GM18507 (cell line): Measurements from ENCODE around the gene FNBP1.
A peak's percentile ranks its signal among the peaks of the same experiment; 100 is the strongest.
"Not testable (repeated sequence)": the region's sequence is repeated elsewhere in the genome, so short reads cannot be mapped to it uniquely, and the experiment has no call there.

ENCODE experiments used
- DNase-seq: peaks from one replicate; pipeline ENCODE4 v3.0.0; 2011; ENCODE audit warnings: low read depth; ENCODE audit not compliant: insufficient read length; ENCODE audit errors: extremely low spot score
- FAIRE-seq: peaks from 2 replicates; lab custom pipeline; 2011; peaks lifted over from hg19 to GRCh38; lab: Jason Lieb, UNC

Gene FNBP1

GRCh38 chr9:130023994-130024596 is 18.9 kb downstream of the FNBP1 start:
- FAIRE-seq: peak; percentile 44
- DNase-seq: no peak

DNA sequence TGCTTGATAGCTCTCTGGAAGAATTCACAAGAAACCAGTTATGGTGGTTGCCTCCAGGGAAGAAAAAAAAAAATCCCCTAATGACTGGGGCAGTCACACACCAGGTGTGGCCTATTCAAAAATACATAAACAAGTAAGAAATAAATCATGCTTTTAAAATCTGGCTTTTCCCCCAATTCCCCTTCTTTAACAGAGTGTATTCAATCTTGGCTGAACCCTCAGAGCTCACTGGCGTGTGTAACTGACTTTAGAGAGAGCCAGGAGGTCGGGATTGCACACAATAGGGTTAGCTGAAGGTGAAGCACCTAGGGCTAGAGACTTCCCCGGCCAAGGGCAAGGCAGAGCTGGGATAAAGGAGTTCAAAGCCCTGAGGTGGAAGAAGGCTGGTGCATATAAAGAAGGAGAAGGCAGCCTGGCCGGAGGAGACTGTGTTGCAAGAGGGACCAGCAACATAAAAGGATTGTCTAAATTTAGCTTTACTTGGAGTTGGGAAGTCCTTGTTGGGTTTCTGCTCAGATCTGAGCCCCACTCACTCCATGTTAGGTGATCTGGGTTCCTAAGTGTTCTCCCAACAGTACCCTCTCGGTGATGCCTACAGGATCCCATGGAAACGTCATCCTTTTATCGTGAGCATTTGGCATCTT is 19.7 kb downstream of the FNBP1 start:
- FAIRE-seq: peak; percentile 85
- no peak for DNase-seq

GRCh38 chr9:130022566-130023143 is 20.3 kb downstream of the FNBP1 start:
- DNase-seq (no peak), FAIRE-seq (no peak)

- not testable (repeated sequence) for FAIRE-seq
Observed at GRCh38 chr9:130021842-130022241, 21.1 kb downstream of the FNBP1 start.

GRCh38 chr9:130021123-130021522 is 21.9 kb downstream of the FNBP1 start:
- no peak for FAIRE-seq

More at GRCh38 chr9:130021842-130022241, 21.1 kb downstream of the FNBP1 start:
- DNase-seq: not testable (repeated sequence)

GRCh38 chr9:130020618-130021017 is 22.4 kb downstream of the FNBP1 start:
- DNase-seq: no peak
- no peak for FAIRE-seq

More at GRCh38 chr9:130021123-130021522, 21.9 kb downstream of the FNBP1 start:
- DNase-seq: no peak

- no peak for DNase-seq
- peak; percentile 31 for FAIRE-seq
Observed at GRCh38 chr9:130018265-130018664, 24.7 kb downstream of the FNBP1 start.

- FAIRE-seq, DNase-seq: not testable (repeated sequence)
Observed at GRCh38 chr9:130017510-130017909, 25.5 kb downstream of the FNBP1 start.

GRCh38 chr9:130017076-130017475 is 25.9 kb downstream of the FNBP1 start:
- FAIRE-seq: no peak

DNA sequence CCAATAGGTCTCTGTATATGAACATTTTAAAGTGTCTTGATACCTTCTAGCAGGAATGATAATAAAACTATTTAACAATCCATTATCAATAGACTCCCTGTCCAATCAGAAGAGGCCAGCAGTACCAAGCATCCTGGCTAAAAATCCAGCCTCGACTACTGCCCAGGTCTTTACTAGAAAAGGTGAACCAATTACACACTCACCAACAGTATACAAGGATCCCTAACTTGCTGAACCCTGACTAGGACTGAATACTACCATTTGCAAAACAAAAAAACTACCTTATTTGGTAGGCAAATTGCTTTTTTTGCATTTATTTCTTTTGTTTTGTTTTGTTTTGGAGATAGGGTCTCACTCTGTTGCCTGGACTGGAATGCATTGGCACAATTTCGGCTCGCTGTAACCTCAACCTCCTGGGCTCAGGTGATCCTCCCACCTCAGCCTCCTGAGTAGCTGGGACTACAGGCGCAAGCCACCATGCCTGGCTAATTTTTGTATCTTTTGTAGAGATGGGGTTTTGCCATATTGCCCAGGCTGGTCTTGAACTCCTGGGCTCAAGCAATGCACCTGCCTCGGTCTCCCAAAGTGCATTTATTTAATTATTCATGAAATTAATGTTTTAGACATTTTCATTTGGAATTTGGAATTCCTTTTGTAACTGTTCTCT is 27.5 kb downstream of the FNBP1 start:
- FAIRE-seq: no peak

More at GRCh38 chr9:130017076-130017475, 25.9 kb downstream of the FNBP1 start:
- no peak for DNase-seq

DNA sequence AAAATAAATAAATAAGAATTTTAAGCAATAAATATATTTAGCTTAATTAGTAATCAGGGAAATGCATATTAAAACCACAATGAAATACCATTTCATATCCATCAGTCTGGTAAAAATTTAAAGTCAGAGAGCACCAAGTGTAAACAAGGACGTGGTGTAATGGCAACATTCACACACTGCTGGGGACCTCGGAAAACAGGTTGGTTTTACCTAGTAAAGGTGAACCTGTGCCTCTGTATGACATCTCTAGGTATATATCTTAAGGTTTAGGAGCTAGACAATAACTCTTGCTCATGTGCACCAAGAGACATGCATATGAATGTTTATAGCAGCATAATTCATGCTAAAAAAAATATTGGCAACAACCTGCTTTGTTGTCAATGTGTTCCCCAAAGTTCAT is 29.7 kb downstream of the FNBP1 start:
- DNase-seq (no peak), FAIRE-seq (peak; percentile 9)

More for the DNA sequence above, 27.5 kb downstream of the FNBP1 start:
- DNase-seq: no peak

DNA sequence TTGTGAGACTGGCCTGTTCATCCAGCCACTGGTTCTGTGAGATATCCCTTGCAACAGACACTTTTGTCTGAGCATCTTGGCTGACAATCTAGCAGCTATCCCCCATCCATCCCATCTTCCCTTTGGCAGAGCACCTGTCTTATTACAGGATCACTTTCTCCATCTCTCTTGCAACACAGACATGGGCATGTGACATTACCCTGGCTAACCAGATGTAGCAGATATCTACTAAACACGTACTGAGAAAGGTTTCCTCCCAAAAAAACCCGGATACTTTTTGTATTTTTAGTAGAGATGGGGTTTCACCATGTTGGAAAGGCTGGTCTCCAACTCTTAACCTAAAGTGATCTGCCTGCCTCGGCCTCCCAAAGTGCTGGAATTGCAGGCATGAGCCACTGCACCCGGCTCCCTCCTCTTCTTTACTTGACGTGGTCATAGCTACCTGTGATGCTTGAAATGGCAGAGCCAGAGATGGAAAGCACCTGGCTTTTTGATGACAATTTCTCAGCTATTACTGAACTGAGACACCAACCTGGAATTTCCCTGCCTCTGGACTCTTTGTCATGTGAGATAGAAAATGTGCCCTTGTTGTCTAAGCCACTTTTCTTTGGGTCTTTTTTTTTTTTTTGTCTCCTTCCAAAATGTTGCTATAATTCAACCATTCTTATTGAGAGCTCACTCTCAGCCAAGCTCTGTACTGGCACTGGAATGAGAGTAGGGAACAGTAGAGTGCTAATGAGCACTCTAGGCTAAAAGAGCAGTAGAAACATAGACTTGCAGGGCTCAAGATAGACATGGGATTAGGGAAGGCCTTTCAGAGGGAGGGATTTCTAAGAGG is 32.6 kb downstream of the FNBP1 start:
- FAIRE-seq (peak; percentile 88), DNase-seq (no peak)

DNA sequence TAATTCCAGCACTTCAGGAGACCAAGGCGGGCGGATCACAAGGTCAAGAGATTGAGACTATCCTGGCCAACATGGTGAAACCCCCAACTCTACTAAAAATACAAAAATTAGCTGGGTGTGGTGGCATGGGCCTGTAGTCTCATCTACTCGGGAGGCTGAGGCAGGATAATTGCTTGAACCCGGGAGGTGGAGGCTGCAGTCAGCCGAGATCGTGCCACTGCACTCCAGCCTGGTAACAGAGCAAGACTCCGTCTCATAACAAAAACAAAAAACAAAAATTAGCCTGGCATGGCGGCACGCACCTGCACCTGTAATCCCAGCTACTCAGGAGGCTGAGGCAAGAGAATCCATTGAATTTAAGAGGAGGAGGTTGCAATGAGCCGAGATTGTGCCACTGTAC is 33.4 kb downstream of the FNBP1 start:
- FAIRE-seq: not testable (repeated sequence)

GRCh38 chr9:130008538-130008937 is 34.5 kb downstream of the FNBP1 start:
- DNase-seq (no peak), FAIRE-seq (peak; percentile 77)

More for the DNA sequence above, 33.4 kb downstream of the FNBP1 start:
- not testable (repeated sequence) for DNase-seq

DNA sequence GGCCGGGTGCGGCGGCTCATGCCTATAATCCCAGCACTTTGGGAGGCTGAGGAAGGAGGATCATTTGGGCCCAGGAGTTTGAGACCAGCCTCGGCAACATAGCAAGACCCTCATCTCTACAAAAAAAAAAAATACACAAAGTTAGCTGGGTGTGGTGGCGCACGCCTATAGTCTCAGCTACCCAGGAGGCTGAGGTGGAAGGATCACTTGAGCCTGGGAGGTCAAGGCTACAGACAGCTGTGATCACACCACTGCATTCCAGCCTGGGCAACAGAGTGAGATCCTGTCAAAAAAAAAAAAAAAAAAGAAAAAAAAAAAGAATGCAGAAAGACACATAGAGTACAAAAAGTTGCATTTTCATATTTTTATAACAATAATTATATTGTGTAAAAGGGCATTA is 36.0 kb downstream of the FNBP1 start:
- not testable (repeated sequence) for FAIRE-seq, DNase-seq

DNA sequence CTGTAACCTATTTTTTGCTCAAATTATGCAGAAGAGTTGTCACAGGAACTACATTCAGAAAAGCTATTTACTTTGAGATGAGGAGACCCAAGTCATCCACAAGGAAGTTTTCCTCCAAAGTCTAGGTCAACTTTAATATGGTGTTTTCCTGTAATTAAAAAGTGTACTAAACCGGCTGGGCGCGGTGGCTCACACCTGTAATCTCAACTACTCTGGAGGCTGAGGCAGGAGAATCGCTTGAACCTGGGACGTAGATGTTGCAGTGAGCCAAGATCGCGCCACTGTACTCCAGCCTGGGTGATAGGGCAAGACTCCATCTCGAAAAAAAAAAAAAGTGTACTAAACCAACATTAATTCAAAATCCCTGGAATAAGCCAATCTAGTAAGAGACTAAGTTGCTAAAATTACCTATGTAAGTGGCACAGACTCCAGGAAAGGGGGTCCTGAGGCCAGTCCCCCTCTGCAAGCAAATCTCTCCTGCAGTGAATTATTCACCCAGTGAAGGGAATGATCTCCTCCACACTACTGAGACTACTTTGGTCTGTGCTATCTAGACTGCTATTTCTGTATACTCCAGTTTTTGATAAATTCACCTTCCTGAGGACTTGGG is 38.9 kb downstream of the FNBP1 start:
- FAIRE-seq (no peak), DNase-seq (no peak)

- DNase-seq: no peak
- FAIRE-seq: no peak
Observed at GRCh38 chr9:130002320-130002719, 40.7 kb downstream of the FNBP1 start.

DNA sequence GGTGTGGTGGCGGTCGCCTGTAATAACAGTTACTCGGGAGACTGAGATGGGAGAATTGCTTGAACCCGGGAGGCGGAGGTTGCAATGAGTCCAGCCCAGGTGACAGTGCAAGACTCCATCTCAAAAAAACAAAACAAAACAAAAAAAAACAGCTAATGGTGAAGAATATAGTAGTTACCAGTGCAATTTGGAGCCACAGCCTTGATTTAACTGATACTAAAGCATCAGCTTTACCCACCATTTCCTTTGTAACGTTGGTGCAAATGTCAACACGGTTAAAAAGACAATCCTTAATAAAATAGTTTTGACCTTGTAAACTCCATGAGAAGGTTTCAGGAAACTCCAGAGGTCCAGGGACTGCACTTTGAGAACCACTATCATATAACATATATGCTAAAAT is 41.8 kb downstream of the FNBP1 start:
- FAIRE-seq: no peak

GRCh38 chr9:129999141-129999510 is 43.9 kb downstream of the FNBP1 start:
- no peak for DNase-seq
- no peak for FAIRE-seq

More for the DNA sequence above, 41.8 kb downstream of the FNBP1 start:
- DNase-seq: no peak
